ENCODE data around the gene KRTAP4-3.

Gene KRTAP4-3

DNA sequence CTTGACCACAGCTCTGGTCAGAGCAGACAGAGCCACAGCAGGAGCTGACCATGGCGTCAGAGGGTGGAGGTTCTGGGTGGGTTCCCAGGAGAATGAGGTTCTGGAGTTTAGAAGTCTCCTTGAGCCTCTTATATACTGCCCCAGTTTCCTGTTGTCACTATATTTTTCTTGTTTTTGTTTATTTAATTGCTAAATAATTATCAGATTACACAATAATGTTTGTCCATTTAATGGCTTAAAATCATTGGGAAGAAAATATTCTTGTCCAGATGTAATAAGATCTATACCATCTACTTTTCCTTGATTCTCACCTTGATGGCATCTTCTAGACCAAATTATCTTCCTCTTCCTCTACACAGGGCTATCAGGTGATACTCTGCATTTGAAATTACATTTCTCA is at the start of gene KRTAP4-3:
Gene KRTAP4-3, minus strand, starts transcription at position 101 of the 400 bp plus-strand sequence. Its CDS starts 49 bp downstream, at position 52.
- Mint-ChIP-seq H3K27ac (no peak within 1 kb of the TSS), H3K4me1 (no peaks in the 10 kb centered on the region), H3K27me3 (ENCODE audit: low read depth, poor library complexity) (peaks cover 3% of the 10 kb centered on the region), H3K4me3 (no peak within 1 kb of the TSS), H3K36me3 (ENCODE audit: low read depth) (no peaks in the 10 kb centered on the region), H3K9me3 (no peaks in the 10 kb centered on the region)
- DNase-seq, result no peak
- TF ChIP-seq, protein P1, sequence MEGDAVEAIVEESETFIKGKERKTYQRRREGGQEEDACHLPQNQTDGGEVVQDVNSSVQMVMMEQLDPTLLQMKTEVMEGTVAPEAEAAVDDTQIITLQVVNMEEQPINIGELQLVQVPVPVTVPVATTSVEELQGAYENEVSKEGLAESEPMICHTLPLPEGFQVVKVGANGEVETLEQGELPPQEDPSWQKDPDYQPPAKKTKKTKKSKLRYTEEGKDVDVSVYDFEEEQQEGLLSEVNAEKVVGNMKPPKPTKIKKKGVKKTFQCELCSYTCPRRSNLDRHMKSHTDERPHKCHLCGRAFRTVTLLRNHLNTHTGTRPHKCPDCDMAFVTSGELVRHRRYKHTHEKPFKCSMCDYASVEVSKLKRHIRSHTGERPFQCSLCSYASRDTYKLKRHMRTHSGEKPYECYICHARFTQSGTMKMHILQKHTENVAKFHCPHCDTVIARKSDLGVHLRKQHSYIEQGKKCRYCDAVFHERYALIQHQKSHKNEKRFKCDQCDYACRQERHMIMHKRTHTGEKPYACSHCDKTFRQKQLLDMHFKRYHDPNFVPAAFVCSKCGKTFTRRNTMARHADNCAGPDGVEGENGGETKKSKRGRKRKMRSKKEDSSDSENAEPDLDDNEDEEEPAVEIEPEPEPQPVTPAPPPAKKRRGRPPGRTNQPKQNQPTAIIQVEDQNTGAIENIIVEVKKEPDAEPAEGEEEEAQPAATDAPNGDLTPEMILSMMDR (IDR thresholded peaks at IDR 0.05), result no peak

DNA sequence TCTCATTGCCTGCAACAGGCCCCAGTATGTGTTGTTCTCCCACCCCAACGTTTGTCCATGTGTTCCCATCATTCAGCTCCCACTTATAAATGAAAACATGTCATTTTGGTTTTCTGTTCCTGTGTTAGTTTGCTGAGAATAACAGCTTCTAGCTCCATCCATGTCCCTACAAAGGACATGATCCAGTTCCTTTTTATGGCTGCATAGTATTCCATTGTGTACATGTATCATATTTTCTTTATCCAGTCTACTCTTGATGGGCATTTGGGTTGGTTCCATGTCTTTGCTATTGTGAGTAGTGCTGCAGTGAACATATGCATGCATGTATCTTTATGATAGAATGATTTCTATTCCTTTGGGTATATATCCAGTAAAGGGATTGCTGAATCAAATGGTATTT is 47.7 kb upstream of the KRTAP4-3 start:
- no peak overlapping the region for H3K27ac Mint-ChIP-seq
- no peak overlapping the region for H3K4me3 Mint-ChIP-seq
- peaks cover 14% of the 10 kb centered on the region for H3K9me3 Mint-ChIP-seq
- peaks cover 5% of the 10 kb centered on the region for H3K27me3 Mint-ChIP-seq (ENCODE audit: low read depth, poor library complexity)
- DNase-seq, result no peak
- no peaks in the 10 kb centered on the region for H3K36me3 Mint-ChIP-seq (ENCODE audit: low read depth)
- TF ChIP-seq, protein P1 (IDR thresholded peaks at IDR 0.05), result no peak
- H3K4me1 Mint-ChIP-seq, result no peaks in the 10 kb centered on the region

- peak overlapping the region; percentile 19 for H3K27ac Mint-ChIP-seq
- peaks cover 5% of the 10 kb centered on the region for H3K27me3 Mint-ChIP-seq (ENCODE audit: low read depth, poor library complexity)
- DNase-seq, result no peak
- H3K4me3 Mint-ChIP-seq, result no peak overlapping the region
- peaks cover 15% of the 10 kb centered on the region for H3K9me3 Mint-ChIP-seq
- TF ChIP-seq, protein P1 (IDR thresholded peaks at IDR 0.05), result no peak
- H3K36me3 Mint-ChIP-seq (ENCODE audit: low read depth), result no peaks in the 10 kb centered on the region
- H3K4me1 Mint-ChIP-seq, result no peaks in the 10 kb centered on the region
These were observed 44.6 kb upstream of the KRTAP4-3 start for GRCh38 chr17:41212524-41213169.

DNA sequence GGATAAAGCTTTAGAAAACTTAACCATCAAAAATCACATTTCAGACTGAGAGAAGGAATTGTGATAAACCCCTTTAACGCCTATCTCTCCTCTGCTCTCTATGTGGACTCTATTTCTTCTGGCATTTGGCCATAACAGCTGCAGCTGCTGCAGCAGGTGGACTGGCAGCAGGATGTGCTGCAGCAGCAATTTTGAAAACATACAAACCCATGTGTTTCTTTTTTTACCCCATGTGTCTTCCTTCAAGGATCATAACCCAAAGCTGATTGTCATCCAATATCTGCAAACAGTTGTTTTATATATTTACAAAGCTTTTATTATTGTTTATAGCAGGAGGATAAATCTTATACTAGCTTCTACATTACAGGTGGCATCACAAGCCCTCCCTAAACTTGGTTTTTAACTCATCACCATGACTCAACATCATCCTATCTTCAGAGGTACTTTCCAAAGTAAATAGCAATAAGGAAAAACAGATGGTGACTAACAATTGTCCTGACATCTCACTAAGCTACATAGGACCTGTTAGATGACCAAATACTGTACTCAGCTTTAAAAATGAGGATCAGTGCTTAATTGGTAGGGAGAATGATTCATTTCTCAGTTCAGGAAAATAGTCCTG is 43.9 kb upstream of the KRTAP4-3 start:
- TF ChIP-seq, protein P1 (IDR thresholded peaks at IDR 0.05), result no peak
- Mint-ChIP-seq H3K27ac (no peak overlapping the region), H3K27me3 (ENCODE audit: low read depth, poor library complexity) (peaks cover 5% of the 10 kb centered on the region), H3K4me1 (no peaks in the 10 kb centered on the region), H3K9me3 (peaks cover 20% of the 10 kb centered on the region), H3K36me3 (ENCODE audit: low read depth) (no peaks in the 10 kb centered on the region), H3K4me3 (no peak overlapping the region)
- DNase-seq, result no peak

DNA sequence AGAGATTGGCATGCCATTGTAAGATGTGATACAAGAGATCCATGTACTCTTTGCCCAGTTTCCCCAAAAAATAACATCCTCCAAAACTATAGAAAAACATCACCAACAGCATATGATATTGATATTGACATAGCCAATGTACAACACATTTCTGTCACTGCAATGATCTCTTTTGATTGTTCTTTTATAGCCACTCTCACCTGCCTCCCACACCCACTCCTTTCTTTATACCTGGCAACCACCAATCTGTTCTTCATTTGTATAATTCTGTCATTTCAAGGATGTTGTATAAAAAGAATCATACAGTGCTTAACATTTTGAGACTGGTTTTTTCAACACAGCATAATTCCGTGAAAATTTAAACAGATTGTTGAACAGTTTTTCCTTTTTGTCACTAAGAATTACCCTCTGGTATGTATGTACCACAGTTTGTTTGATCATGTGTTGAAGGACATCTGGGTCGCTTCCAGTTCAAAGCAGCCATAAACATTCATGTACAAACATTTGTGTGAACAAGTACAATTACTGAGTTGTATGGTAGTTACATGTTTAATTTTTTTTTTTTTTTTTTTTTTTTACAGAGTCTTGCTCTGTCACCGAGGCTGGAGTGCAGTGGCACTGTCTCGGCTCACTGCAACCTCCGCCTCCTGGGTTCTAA is 31.5 kb upstream of the KRTAP4-3 start:
- no peak overlapping the region for H3K4me3 Mint-ChIP-seq
- peaks cover 4% of the 10 kb centered on the region for H3K27me3 Mint-ChIP-seq (ENCODE audit: low read depth, poor library complexity)
- no peak overlapping the region for H3K27ac Mint-ChIP-seq
- no peaks in the 10 kb centered on the region for H3K4me1 Mint-ChIP-seq
- no peaks in the 10 kb centered on the region for H3K36me3 Mint-ChIP-seq (ENCODE audit: low read depth)
- peaks cover 4% of the 10 kb centered on the region for H3K9me3 Mint-ChIP-seq
- TF ChIP-seq, protein P1 (IDR thresholded peaks at IDR 0.05), result no peak
- DNase-seq, result no peak
